Activated B cell treated with CpG ODN at 0.5 μM for 24 hours (primary cell): ENCODE results near the gene ZNF474. TPM values are rescaled to one million over a fixed set of nuclear protein-coding genes. Genes with fewer than 3 reads are reported as not detected.

Experiments used
- ATAC-seq: fragments of 200-7000 bp; cut with Tn5 transposase; one replicate; pipeline ENCODE4 v1.10.0; 2021; ENCODE audit warnings: low read depth, mild to moderate bottlenecking, moderate library complexity
- CTCF ChIA-PET: fragments of 350-600 bp; sonication (Branson Sonifier 250); formaldehyde crosslinking; loops from one replicate; lab custom pipeline; 2021; ENCODE audit warnings: antibody characterized with exemption; lab: Charles Lee
- POLR2A ChIA-PET: fragments of 350-600 bp; sonication (Branson Sonifier 250); formaldehyde crosslinking; loops from one replicate; lab custom pipeline; 2021; ENCODE audit warnings: antibody characterized with exemption; lab: Charles Lee
- DNase-seq: peaks from one replicate; pipeline ENCODE4 v3.0.0; 2022
- H3K27ac Mint-ChIP-seq: one replicate; pipeline ENCODE4 v1.8.0; 2020; ENCODE audit warnings: mixed read lengths
- H3K27me3 Mint-ChIP-seq: one replicate; pipeline ENCODE4 v1.8.0; 2021; ENCODE audit warnings: mixed read lengths
- H3K36me3 Mint-ChIP-seq: one replicate; pipeline ENCODE4 v1.8.0; 2021; ENCODE audit warnings: low read depth, mixed read lengths
- H3K4me1 Mint-ChIP-seq: one replicate; pipeline ENCODE4 v1.8.0; 2021; ENCODE audit warnings: mixed read lengths
- H3K4me3 Mint-ChIP-seq: one replicate; pipeline ENCODE4 v1.8.0; 2020; ENCODE audit warnings: mild to moderate bottlenecking, mixed read lengths
- H3K9me3 Mint-ChIP-seq: one replicate; pipeline ENCODE4 v1.8.0; 2020; ENCODE audit warnings: mixed read lengths
- CTCF ChIP-seq: fragments of 200-600 bp; IDR thresholded peaks from one replicate; pipeline ENCODE4 v1.8.0; 2022; ENCODE audit warnings: antibody characterized with exemption, mild to moderate bottlenecking
- intact Hi-C: fragments of 100-400 bp; cut with micrococcal nuclease; formaldehyde crosslinking; loops from one replicate; pipeline ENCODE4 v1.15.1; 2024
- total RNA-seq: library from RNA; stranded (reverse); gene quantifications from 2 replicates; pipeline ENCODE4 v1.2.3, GENCODE V29; 2022

The ZNF474 gene
- total RNA-seq, 1 donor from 2014 or later = not detected

GRCh38 chr5:122099060-122099790, 30.1 kb upstream of the ZNF474 start:
- DNase-seq = no peak
- ATAC-seq = no peak
- CTCF ChIA-PET = no interaction called here

GRCh38 chr5:122101636-122102285, 27.6 kb upstream of the ZNF474 start:
- no peak overlapping the region for H3K27ac Mint-ChIP-seq
- ChIA-PET POLR2A (no interaction called here), CTCF (interaction anchor here (1.3 kb wide), 1 partner anchor 140 kb away, joined by 6 read pairs; the partner anchor contains the start of gene SRFBP1)
- H3K27me3 Mint-ChIP-seq = no peaks in the 10 kb centered on the region
- TF ChIP-seq CTCF = no peak
- no peak overlapping the region for H3K4me3 Mint-ChIP-seq
- intact Hi-C loops = loop anchor here (5.0 kb wide), 1 partner anchor 139 kb away; the partner anchor contains the start of gene SRFBP1
- H3K9me3 Mint-ChIP-seq = no peaks in the 10 kb centered on the region
- no peak for DNase-seq
- ATAC-seq = no peak
- H3K4me1 Mint-ChIP-seq = no peaks in the 10 kb centered on the region
- H3K36me3 Mint-ChIP-seq = no peaks in the 10 kb centered on the region

More at GRCh38 chr5:122099060-122099790, 30.1 kb upstream of the ZNF474 start:
- no peaks in the 10 kb centered on the region for H3K9me3 Mint-ChIP-seq
- POLR2A ChIA-PET = no interaction called here
- H3K4me1 Mint-ChIP-seq = no peaks in the 10 kb centered on the region
- H3K27ac Mint-ChIP-seq = no peak overlapping the region
- no peak for TF ChIP-seq CTCF
- intact Hi-C loops = no loop called here
- H3K36me3 Mint-ChIP-seq = no peaks in the 10 kb centered on the region
- no peak overlapping the region for H3K4me3 Mint-ChIP-seq
- H3K27me3 Mint-ChIP-seq = no peaks in the 10 kb centered on the region

- TF ChIP-seq CTCF = no peak
- no peaks in the 10 kb centered on the region for H3K9me3 Mint-ChIP-seq
- POLR2A ChIA-PET = no interaction called here
- no peak for DNase-seq
- H3K4me1 Mint-ChIP-seq = no peaks in the 10 kb centered on the region
- intact Hi-C loops = loop anchor here (5.0 kb wide), 1 partner anchor 141 kb away; the partner anchor contains the start of gene SRFBP1
- no peaks in the 10 kb centered on the region for H3K27me3 Mint-ChIP-seq
- no peak overlapping the region for H3K4me3 Mint-ChIP-seq
- CTCF ChIA-PET = no interaction called here
- ATAC-seq = no peak
- H3K27ac Mint-ChIP-seq = no peak overlapping the region
- H3K36me3 Mint-ChIP-seq = no peaks in the 10 kb centered on the region
Observed at GRCh38 chr5:122102825-122103224, 26.5 kb upstream of the ZNF474 start.

GRCh38 chr5:122105909-122106308, 23.4 kb upstream of the ZNF474 start:
- CTCF ChIA-PET = no interaction called here
- ATAC-seq = no peak

More at GRCh38 chr5:122105909-122106308, 23.4 kb upstream of the ZNF474 start:
- Mint-ChIP-seq H3K4me1 (no peaks in the 10 kb centered on the region), H3K9me3 (no peaks in the 10 kb centered on the region), H3K36me3 (no peaks in the 10 kb centered on the region), H3K27me3 (no peaks in the 10 kb centered on the region), H3K27ac (no peak overlapping the region), H3K4me3 (no peak overlapping the region)
- intact Hi-C loops = no loop called here
- TF ChIP-seq CTCF = no peak
- DNase-seq = no peak
- POLR2A ChIA-PET = no interaction called here
